ENCODE results near the gene FCRL1.
A peak's percentile ranks its signal among the peaks of the same experiment; 100 is the strongest.

The FCRL1 gene

GRCh38 chr1:157799996-157800395 lies 19.9 kb downstream of the FCRL1 start:
- no peak for DNase-seq

DNA sequence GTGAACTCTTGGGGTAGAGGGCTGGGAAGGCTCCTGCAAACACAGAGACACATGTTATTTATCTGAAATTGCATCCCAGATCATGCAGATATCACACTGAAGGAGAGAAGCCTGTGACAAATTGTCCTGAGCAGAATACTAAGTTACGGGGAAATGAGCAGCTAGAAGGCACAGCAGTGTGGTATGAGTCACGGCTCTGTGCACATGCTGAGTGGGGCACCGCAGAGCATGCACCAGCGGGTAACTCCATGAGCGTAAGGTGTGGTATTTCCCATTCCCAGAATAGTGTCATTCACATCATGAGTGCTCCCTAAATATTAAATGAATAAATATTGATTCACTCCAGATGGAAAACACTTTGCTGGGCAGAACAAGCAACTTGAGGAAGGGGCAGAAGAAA lies 21.7 kb downstream of the FCRL1 start:
- no peak for DNase-seq

DNA sequence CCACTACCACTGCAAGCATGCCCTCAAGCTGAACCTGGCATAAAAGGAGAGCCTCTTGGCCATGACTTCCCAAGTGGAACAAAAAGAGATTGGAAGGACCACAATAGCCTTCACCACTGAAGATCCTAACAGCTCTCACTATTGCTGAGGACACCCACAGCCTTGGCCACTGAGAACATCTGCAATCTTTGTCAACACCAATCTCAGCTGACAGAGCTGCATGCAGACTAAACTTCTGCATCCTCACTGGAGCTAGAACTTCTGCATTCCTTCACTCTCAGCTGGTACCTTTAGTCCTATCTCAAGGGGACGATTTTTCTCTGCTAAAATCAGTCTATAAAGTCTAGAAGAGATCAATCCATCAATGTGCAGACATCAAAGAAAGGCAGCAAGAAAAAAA lies 34.7 kb downstream of the FCRL1 start:
- no peak for DNase-seq

DNA sequence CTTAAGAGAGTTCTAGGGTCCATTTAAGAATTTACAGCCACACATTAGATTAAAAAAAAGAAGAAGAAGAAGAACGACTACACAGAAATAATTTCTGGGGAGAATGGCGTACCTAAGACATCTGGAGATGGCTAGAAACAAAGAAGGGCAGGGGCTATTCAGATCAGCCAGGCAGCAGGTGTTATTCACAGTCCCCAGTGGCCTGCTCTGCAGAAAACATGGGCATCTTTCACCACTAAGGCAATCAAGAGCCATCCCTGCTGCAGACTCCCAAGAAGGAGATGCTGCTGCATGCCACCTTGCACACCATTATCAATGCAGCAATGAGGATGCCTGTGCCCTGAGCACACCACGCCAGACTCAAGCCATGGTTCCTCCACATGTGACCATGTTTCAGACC lies 35.1 kb downstream of the FCRL1 start:
- DNase-seq: no peak

DNA sequence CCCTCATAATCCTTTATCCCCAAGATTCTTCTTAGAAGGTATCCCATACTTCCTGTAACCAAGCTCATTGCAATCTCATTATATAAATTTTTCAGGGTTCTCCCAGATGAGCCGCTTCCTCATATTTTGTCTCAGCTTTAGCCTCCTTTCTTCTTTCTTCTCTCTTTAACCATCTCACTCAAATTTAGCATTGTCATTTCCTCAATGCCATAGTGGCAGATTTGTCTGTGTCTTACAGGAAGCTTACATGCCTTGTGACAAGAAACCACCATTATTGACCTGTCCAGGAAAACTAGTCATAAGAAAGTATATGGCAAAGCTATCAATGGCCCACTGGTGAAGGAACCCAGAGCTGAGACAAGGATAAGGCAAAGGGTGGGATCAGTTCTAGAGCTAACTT lies 37.0 kb downstream of the FCRL1 start:
- peak; percentile 37 for DNase-seq

GRCh38 chr1:157781048-157781447 lies 38.9 kb downstream of the FCRL1 start:
- no peak for DNase-seq

GRCh38 chr1:157776971-157777391 lies 42.9 kb downstream of the FCRL1 start, which contains the start of gene FCRL2:
Gene FCRL2, minus strand, starts transcription at chr1:157777132. Its CDS starts 59 bp downstream, at chr1:157777073.
- peak; percentile 91 for DNase-seq

GRCh38 chr1:157775101-157775870 lies 44.6 kb downstream of the FCRL1 start:
- no peak for DNase-seq

- no peak for DNase-seq
These were observed 45.5 kb downstream of the FCRL1 start for GRCh38 chr1:157774412-157774811.

DNA sequence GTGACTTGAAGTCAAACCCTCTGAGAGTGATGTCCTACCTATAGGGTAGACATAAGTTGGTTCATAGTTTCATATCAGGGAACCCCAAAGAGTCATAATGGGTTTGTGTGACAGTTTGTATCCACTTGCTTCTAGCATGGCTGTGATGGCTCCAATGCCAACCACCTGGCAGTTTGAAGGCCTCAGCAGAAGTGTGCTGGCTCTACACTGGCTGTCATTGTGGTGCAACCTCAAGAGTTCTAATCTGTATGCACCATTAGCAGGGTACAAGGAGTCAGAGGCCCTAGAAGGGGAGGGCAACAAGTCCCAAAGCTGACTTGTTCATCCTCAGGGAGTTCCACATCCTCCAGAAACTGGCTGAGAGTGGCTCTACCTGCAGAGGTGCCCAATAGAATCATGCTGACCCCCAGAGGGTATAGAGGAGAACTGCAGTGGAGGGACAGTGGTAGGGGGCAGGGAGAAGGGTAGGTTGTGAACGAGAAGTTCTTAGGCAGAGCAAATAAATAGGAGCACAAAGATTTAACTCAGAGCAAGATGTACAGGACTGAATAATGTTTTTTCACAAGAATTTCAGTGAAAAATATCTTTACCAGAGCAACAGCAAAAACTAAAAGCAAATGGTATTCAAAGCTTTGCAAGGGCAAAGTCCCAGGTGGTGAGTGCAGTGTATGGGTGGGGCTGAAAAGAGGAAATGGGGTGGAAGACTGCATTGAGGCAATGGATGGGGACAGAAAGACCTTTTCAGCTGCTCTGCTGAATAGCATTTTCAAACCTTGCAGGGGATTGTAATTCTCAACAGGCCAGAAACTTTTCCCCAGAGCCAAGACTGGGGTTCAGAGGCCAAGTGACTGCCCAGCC lies 46.2 kb downstream of the FCRL1 start:
- DNase-seq: no peak

DNA sequence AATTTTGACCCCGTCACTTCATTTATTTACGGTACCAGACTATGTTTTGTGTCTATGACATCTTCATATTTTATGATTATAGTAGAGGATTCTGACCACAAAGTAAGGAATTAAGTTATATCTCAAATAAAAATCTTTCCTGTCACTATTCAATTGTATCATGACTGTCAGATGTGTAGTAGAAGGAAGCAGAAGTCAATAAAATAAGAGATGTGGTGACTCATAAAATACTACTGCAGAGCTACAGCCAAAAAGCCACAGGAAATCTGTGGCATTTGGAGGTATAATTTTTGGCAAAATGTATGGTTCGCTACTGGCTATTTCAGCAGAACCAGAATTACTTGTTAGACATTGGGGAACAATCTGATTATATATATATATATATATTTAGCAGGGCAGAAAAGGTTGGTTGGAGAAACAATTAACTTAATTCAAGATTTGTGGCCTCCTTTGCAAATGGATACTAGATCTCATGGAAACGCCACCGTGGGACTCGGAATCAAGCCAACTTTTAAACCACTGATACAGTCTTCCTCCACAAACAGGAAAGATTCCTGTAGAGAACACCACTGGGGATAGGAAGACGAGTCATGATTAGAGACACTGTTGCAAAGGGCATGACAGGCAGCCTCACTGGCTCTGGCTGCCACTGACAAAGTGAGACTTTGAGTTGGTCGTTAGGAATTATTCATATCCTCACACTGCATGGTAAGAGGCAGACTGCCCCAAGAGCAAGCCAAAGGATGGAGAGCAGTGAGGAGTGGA lies 48.1 kb downstream of the FCRL1 start:
- peak; percentile 63 for DNase-seq

DNA sequence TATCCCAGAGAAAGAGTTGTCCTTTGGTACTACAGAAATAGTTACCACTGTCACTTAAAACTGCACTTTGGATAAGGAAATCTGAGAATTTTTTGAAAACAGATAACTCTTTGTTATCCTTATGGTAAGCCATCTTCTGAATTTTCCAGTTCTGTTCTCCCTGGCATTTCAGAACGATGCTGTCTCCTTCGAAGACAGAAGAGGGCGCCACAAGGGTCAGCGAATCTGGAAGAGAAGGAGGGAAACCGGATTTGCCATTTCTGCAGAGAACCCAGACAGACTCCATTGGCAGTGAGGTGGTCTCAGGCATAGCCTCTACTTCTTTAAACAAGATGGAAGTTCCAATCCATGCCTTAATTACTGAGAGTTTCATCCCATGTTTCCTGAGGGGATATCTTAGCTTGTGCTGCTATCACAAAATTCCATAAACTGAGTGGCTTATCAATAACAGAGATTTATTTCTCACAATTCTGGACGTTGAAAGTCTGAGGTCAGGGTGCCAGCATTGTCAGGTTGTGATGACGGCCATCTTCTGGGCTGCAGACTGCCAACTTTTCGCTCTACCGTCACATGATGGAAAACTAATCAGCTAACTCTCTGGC lies 49.4 kb downstream of the FCRL1 start:
- DNase-seq: no peak

DNA sequence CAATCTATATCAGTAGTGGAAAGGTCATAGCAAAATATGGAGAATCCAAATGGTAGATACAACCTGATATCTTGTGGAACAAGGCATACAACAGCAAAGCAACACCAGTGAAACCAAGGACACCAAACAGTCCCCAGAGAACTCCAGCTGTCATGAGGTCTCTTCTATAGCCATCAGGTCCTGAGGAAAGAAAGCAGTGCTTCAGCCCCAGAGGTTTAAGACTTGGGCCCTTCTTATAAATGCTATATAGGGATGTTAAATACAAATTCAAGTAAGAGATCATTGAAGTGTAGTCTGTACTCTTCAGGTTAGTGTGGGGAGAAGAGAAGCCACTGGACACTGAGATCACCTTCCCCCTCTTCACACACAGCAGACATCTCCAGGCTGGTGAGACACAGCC lies 53.1 kb downstream of the FCRL1 start:
- DNase-seq: no peak

- DNase-seq: peak; percentile 35
These were observed 61.9 kb downstream of the FCRL1 start for GRCh38 chr1:157758018-157758417.

DNA sequence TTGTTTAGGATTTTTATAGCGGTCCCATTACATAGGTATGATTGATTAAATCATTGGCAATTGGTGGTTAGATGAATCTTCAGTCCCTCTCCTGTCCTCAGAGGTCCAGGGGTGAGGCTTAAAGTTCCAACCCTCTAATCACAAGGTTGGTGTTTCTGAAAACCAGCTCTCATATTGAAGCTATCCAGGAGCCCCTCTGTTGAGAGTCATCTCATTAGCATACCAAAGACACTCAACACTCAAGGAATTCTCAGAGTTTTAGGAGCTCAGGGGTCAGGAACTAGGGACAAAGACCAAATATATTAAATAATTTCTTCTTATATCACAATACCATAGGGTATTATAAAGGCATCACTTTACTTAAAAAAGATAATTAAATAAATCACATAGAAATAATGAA lies 66.3 kb downstream of the FCRL1 start:
- no peak for DNase-seq

GRCh38 chr1:157751283-157751682 lies 68.6 kb downstream of the FCRL1 start:
- DNase-seq: no peak

DNA sequence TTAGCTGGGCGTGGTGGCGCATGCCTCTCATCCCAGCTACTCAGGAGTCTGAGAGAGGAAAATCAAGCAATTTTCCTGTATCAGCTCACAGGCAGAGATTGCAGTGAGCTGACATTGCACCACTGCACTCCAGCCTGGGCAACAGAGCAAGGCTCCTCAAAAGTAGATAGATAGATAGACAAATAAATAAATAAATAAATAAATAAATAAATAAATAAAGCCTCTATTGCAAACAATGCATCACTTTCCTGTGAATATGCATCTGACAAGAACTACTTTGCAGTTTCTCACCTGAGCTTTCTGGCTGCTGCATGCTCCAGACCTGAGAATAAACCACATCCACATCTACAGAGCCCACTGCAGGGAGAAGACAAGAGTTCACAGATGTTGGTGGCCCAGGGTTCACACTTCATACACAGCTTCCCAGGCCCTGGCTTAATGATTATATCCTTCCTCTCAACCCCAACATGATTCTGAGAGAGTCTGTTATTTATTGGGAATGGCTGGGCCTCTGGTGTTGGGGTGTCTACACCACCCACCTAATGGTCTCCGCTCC lies 71.6 kb downstream of the FCRL1 start:
- no peak for DNase-seq

All from MV-4-11 (cell line).